ENCODE data around the gene SNAPC4. TPM values are rescaled to one million over a fixed set of nuclear protein-coding genes. Genes with fewer than 3 reads are reported as not detected.

Gene SNAPC4
- polyA plus RNA-seq, 1 of the 3 experiments (the other 2 are of a cell fraction), result 9.2 TPM

DNA sequence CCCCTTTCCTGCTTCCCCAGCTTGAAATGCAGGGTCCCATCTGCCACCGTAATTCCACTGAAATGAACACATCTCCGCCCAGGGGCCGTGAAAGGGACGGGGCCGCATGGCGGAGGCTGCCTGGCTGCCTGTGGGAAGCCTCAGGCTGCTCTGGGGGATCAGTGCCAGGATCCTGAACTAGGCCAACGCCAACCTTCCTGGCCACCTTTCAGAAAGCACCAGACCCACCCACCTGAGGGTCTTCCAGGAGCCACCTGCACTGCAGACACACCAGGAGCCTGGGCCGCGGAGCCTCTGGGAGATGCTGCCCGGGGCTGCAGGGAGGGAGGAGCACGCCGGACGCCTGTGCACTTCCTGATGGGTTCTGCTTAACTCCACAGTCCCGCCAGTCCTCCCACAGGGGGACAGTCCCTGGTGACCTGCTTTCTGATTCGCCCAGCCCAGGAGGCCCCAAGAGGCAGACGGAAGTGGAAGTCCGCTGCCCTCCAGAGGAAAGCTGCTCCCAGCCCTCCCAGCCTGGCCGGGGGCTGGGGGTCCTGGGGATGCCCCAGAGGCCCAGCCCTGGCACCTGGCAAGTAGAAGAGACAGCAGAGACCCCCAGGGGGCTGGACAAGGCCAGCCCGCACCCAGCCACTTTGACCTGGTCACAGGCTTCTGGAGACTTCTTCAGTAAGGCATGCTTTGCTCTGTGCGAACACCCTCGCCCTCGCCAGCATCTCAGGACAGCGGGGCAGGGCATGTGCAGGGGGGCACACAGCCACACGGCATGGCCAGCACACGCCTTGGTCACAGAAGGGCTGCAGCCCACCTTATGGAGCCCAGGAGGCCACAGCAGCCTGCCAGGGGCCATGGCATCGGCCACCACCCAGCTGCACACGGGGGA is 26.4 kb downstream of the SNAPC4 start, which contains the start of gene CARD9:
CARD9 (minus strand) TSS at position 370 of the 883 bp plus-strand sequence. CDS start 1,591 bp downstream, outside the sequence.
- H3K27ac ChIP-seq (ENCODE audit: low read depth in 2 of 2, low read length in 1 of 2), result peak within 1 kb of the TSS in 1 of 2 experiments; percentile 90; a peak in 2 of 4 replicates
- ChIA-PET CTCF (interaction anchor here (0.6 to 5.5 kb wide), 18 partner anchors 10 to 251 kb away, joined by 3 to 65 read pairs (median 4); partner anchors contain the start of genes DNLZ, GPSM1 and SNAPC4), POLR2A (interaction anchor here (0.5 to 3.7 kb wide), 7 partner anchors 8 to 264 kb away, joined by 3 to 36 read pairs (median 5); partner anchors contain the start of gene DNLZ)
- H2AFZ ChIP-seq (ENCODE audit: low read depth), result no peak within 1 kb of the TSS
- no peaks in the 10 kb centered on the region for H3F3A ChIP-seq (replicated peaks; ENCODE audit: insufficient read depth)
- no peaks in the 10 kb centered on the region for H3K9me2 ChIP-seq
- H3K4me2 ChIP-seq, result no peak within 1 kb of the TSS
- no peaks in the 10 kb centered on the region for H3K9me3 ChIP-seq
- H3K36me3 ChIP-seq (replicated peaks in 1 of 2; ENCODE audit: control insufficient read depth in 1 of 2, insufficient read depth in 2 of 2, low read length in 1 of 2), result peaks cover 0 to 24% of the 10 kb centered on the region in 2 experiments
- WGBS (ENCODE audit: low lambda C conversion rate), result 70% methylated on average over 18 of the region's 27 CpGs
- H3K27me3 ChIP-seq (ENCODE audit: insufficient read depth), result no peaks in the 10 kb centered on the region
- H3K4me1 ChIP-seq (ENCODE audit: control insufficient read depth in 1 of 2, insufficient read depth in 2 of 2, low read depth in 1 of 2, low read length in 1 of 2), result peaks cover 0 to 43% of the 10 kb centered on the region in 2 experiments; a peak in 1 of 4 replicates
- H3K79me2 ChIP-seq (ENCODE audit: insufficient read depth), result no peaks in the 10 kb centered on the region
- no peaks in the 10 kb centered on the region for H4K20me1 ChIP-seq (ENCODE audit: insufficient read depth)
- peak within 1 kb of the TSS in 1 of 2 experiments; percentile 21; a peak in 1 of 4 replicates for H3K4me3 ChIP-seq (ENCODE audit: low read depth in 2 of 2, low read length in 1 of 2)
- no peak within 1 kb of the TSS for H3K9ac ChIP-seq
- DNase-seq, result peak; percentile 83
- TF ChIP-seq, protein P1, sequence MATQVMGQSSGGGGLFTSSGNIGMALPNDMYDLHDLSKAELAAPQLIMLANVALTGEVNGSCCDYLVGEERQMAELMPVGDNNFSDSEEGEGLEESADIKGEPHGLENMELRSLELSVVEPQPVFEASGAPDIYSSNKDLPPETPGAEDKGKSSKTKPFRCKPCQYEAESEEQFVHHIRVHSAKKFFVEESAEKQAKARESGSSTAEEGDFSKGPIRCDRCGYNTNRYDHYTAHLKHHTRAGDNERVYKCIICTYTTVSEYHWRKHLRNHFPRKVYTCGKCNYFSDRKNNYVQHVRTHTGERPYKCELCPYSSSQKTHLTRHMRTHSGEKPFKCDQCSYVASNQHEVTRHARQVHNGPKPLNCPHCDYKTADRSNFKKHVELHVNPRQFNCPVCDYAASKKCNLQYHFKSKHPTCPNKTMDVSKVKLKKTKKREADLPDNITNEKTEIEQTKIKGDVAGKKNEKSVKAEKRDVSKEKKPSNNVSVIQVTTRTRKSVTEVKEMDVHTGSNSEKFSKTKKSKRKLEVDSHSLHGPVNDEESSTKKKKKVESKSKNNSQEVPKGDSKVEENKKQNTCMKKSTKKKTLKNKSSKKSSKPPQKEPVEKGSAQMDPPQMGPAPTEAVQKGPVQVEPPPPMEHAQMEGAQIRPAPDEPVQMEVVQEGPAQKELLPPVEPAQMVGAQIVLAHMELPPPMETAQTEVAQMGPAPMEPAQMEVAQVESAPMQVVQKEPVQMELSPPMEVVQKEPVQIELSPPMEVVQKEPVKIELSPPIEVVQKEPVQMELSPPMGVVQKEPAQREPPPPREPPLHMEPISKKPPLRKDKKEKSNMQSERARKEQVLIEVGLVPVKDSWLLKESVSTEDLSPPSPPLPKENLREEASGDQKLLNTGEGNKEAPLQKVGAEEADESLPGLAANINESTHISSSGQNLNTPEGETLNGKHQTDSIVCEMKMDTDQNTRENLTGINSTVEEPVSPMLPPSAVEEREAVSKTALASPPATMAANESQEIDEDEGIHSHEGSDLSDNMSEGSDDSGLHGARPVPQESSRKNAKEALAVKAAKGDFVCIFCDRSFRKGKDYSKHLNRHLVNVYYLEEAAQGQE (IDR thresholded peaks at IDR 0.05; ENCODE audit: low read depth, low read length), result no peak
- TF ChIP-seq MXI1 (IDR thresholded peaks at IDR 0.05; ENCODE audit: low read depth, low read length), result no peak; the same call in 1 of the 2 replicates
- no peak for TF ChIP-seq TCF12 (IDR thresholded peaks at IDR 0.05)
- no peak for TF ChIP-seq RFX5 (IDR thresholded peaks at IDR 0.05; ENCODE audit: low read length)
- TF ChIP-seq, protein P2, sequence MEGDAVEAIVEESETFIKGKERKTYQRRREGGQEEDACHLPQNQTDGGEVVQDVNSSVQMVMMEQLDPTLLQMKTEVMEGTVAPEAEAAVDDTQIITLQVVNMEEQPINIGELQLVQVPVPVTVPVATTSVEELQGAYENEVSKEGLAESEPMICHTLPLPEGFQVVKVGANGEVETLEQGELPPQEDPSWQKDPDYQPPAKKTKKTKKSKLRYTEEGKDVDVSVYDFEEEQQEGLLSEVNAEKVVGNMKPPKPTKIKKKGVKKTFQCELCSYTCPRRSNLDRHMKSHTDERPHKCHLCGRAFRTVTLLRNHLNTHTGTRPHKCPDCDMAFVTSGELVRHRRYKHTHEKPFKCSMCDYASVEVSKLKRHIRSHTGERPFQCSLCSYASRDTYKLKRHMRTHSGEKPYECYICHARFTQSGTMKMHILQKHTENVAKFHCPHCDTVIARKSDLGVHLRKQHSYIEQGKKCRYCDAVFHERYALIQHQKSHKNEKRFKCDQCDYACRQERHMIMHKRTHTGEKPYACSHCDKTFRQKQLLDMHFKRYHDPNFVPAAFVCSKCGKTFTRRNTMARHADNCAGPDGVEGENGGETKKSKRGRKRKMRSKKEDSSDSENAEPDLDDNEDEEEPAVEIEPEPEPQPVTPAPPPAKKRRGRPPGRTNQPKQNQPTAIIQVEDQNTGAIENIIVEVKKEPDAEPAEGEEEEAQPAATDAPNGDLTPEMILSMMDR (IDR thresholded peaks at IDR 0.05), result no peak
- TF ChIP-seq, protein P3, sequence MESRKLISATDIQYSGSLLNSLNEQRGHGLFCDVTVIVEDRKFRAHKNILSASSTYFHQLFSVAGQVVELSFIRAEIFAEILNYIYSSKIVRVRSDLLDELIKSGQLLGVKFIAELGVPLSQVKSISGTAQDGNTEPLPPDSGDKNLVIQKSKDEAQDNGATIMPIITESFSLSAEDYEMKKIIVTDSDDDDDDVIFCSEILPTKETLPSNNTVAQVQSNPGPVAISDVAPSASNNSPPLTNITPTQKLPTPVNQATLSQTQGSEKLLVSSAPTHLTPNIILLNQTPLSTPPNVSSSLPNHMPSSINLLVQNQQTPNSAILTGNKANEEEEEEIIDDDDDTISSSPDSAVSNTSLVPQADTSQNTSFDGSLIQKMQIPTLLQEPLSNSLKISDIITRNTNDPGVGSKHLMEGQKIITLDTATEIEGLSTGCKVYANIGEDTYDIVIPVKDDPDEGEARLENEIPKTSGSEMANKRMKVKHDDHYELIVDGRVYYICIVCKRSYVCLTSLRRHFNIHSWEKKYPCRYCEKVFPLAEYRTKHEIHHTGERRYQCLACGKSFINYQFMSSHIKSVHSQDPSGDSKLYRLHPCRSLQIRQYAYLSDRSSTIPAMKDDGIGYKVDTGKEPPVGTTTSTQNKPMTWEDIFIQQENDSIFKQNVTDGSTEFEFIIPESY (IDR thresholded peaks at IDR 0.05; ENCODE audit: borderline replicate concordance, low read depth), result no peak
- no peak for TF ChIP-seq RXRA (IDR thresholded peaks at IDR 0.05; ENCODE audit: borderline replicate concordance, low read depth)
- TF ChIP-seq FOXM1 (IDR thresholded peaks at IDR 0.05; ENCODE audit: low read depth), result no peak
- TF ChIP-seq, protein P4, sequence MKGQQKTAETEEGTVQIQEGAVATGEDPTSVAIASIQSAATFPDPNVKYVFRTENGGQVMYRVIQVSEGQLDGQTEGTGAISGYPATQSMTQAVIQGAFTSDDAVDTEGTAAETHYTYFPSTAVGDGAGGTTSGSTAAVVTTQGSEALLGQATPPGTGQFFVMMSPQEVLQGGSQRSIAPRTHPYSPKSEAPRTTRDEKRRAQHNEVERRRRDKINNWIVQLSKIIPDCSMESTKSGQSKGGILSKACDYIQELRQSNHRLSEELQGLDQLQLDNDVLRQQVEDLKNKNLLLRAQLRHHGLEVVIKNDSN (IDR thresholded peaks at IDR 0.05; ENCODE audit: borderline replicate concordance, low read depth), result no peak
- TF ChIP-seq NRF1 (IDR thresholded peaks at IDR 0.05; ENCODE audit: low read depth, low read length), result no peak
- TF ChIP-seq EZH2phosphoT487 (IDR thresholded peaks at IDR 0.05; ENCODE audit: borderline replicate concordance, low read depth), result no peak
- TF ChIP-seq, protein P5, sequence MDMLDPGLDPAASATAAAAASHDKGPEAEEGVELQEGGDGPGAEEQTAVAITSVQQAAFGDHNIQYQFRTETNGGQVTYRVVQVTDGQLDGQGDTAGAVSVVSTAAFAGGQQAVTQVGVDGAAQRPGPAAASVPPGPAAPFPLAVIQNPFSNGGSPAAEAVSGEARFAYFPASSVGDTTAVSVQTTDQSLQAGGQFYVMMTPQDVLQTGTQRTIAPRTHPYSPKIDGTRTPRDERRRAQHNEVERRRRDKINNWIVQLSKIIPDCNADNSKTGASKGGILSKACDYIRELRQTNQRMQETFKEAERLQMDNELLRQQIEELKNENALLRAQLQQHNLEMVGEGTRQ (IDR thresholded peaks at IDR 0.05; ENCODE audit: borderline replicate concordance, low read depth, low read length), result no peak
- no peak for TF ChIP-seq TAF1 (IDR thresholded peaks at IDR 0.05; ENCODE audit: borderline replicate concordance, low read depth, low read length)
- TF ChIP-seq SIN3A (IDR thresholded peaks at IDR 0.05; ENCODE audit: borderline replicate concordance, low read depth, low read length), result no peak
- TF ChIP-seq YY1 (IDR thresholded peaks at IDR 0.05; ENCODE audit: low read depth), result no peak
- TF ChIP-seq SMC3 (IDR thresholded peaks at IDR 0.05; ENCODE audit: low read depth, low read length), result no peak
